Measurements from ENCODE around the gene GRIP2.

- TF ChIP-seq CTCF (IDR thresholded peaks at IDR 0.05), result no peak
- TF ChIP-seq POLR2A (IDR thresholded peaks at IDR 0.05), result no peak
Observed at GRCh38 chr3:14583548-14584091, 43.5 kb upstream of the GRIP2 start.
